ENCODE data around the gene P3H2. TPM values are rescaled to one million over a fixed set of nuclear protein-coding genes. Genes with fewer than 3 reads are reported as not detected.

Gene P3H2
- total RNA-seq, 1 donor from 2014 or later, result not detected

- TF ChIP-seq CTCF (IDR thresholded peaks at IDR 0.05), result no peak
- no peaks in the 10 kb centered on the region for H3K36me3 Mint-ChIP-seq (ENCODE audit: low read depth)
- ATAC-seq (ENCODE audit: low read depth) (no peak), DNase-seq (no peak)
- intact Hi-C loops (cut with micrococcal nuclease), result no loop called here
- no peaks in the 10 kb centered on the region for H3K27me3 Mint-ChIP-seq
- CTCF ChIA-PET, result interaction anchor here (0.8 kb wide), 1 partner anchor 32 kb away, joined by 5 read pairs; no protein-coding TSS in a partner anchor
- no peaks in the 10 kb centered on the region for H3K9me3 Mint-ChIP-seq
- H3K27ac Mint-ChIP-seq, result no peak overlapping the region
- no peaks in the 10 kb centered on the region for H3K4me1 Mint-ChIP-seq
- POLR2A ChIA-PET, result no interaction called here
- no peak overlapping the region for H3K4me3 Mint-ChIP-seq
Measured at GRCh38 chr3:189927975-189928895, 192.5 kb downstream of the P3H2 start.

- Mint-ChIP-seq H3K27ac (no peak overlapping the region), H3K36me3 (ENCODE audit: low read depth) (no peaks in the 10 kb centered on the region), H3K4me1 (no peaks in the 10 kb centered on the region), H3K27me3 (no peaks in the 10 kb centered on the region), H3K4me3 (no peak overlapping the region), H3K9me3 (no peaks in the 10 kb centered on the region)
- intact Hi-C loops (cut with micrococcal nuclease), result no loop called here
- CTCF ChIA-PET, result no interaction called here
- POLR2A ChIA-PET, result no interaction called here
- TF ChIP-seq CTCF (IDR thresholded peaks at IDR 0.05), result no peak
- ATAC-seq (ENCODE audit: low read depth) (no peak), DNase-seq (no peak)
Measured at GRCh38 chr3:189921770-189922169, 198.9 kb downstream of the P3H2 start.

DNA sequence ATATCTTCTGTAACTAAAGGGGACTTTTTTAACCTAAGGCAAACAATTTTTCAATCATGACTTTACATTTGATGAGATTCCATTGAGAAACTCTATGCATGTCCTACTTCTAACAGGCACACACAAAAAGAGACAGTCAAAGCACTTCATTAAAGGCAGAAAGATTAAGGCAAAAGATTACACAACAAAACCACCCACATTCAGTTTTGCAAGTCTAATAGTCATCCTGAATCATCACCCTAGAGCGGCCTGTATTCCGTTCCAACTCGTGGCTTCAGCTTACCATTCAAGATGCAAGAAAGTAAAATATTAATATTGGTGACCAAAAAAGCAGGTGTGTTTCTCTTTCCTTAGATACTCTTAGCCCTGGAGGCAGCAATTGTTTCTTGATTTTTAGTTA lies 205.9 kb downstream of the P3H2 start:
- ChIA-PET CTCF (no interaction called here), POLR2A (no interaction called here)
- ATAC-seq (ENCODE audit: low read depth) (no peak), DNase-seq (no peak)
- no peak for TF ChIP-seq CTCF (IDR thresholded peaks at IDR 0.05)
- Mint-ChIP-seq H3K36me3 (ENCODE audit: low read depth) (no peaks in the 10 kb centered on the region), H3K27me3 (no peaks in the 10 kb centered on the region), H3K27ac (no peak overlapping the region), H3K9me3 (no peaks in the 10 kb centered on the region), H3K4me1 (no peaks in the 10 kb centered on the region), H3K4me3 (no peak overlapping the region)
- intact Hi-C loops (cut with micrococcal nuclease), result no loop called here

DNA sequence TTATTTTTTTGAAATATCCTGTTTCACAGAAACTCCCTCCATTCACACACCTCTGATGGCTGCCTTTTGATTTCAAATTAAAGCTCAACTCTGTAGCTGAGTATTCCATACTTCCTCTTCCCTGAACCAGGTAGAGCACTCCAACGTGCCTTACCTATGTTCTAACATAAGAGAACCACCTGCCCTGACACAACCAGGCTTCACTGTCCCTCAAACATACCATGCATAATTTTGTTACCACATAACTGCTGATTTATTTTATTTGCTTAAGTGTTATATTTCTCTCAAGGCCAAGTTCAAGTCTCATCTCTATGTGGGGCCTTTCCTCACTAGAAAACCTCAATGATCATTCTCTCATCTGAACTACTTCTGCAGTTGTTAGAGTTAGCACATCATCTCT lies 209.7 kb downstream of the P3H2 start:
- DNase-seq, result no peak
- ChIA-PET CTCF (no interaction called here), POLR2A (no interaction called here)
- Mint-ChIP-seq H3K27me3 (no peaks in the 10 kb centered on the region), H3K4me1 (no peaks in the 10 kb centered on the region), H3K36me3 (ENCODE audit: low read depth) (no peaks in the 10 kb centered on the region), H3K9me3 (no peaks in the 10 kb centered on the region), H3K27ac (no peak overlapping the region), H3K4me3 (no peak overlapping the region)
- intact Hi-C loops (cut with micrococcal nuclease), result no loop called here
- no peak for ATAC-seq (ENCODE audit: low read depth)
- no peak for TF ChIP-seq CTCF (IDR thresholded peaks at IDR 0.05)

DNA sequence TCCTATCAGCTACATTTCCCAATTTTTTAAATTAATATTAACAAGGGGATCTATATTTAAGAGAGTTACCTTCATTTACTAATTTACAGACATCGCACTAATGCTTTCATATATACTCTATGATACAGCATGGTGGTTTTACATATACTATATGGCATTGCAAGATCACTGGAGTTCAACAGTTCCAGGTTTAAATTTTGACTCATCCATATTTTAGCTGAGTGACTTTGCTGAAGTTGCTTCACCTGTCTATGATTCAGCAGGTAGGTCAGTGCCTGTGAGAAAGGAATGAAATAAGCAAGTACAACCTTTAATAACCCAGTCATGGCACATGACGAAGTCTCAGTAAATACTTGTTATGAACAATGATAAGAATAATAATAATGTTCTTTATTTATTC lies 211.1 kb downstream of the P3H2 start:
- Mint-ChIP-seq H3K4me3 (no peak overlapping the region), H3K9me3 (no peaks in the 10 kb centered on the region)
- CTCF ChIA-PET, result no interaction called here

More for the DNA sequence above, 211.1 kb downstream of the P3H2 start:
- no peaks in the 10 kb centered on the region for H3K36me3 Mint-ChIP-seq (ENCODE audit: low read depth)
- POLR2A ChIA-PET, result no interaction called here
- ATAC-seq (ENCODE audit: low read depth), result no peak
- no peak overlapping the region for H3K27ac Mint-ChIP-seq
- H3K27me3 Mint-ChIP-seq, result no peaks in the 10 kb centered on the region
- no peaks in the 10 kb centered on the region for H3K4me1 Mint-ChIP-seq
- no peak for DNase-seq
- no peak for TF ChIP-seq CTCF (IDR thresholded peaks at IDR 0.05)
- intact Hi-C loops (cut with micrococcal nuclease), result no loop called here
